ENCODE results near the gene FSIP2. TPM values are rescaled to one million over a fixed set of nuclear protein-coding genes. Genes with fewer than 3 reads are reported as not detected.

FSIP2 gene
- total and polyA plus RNA-seq, 2 of the 13 experiments (the other 11 are each of a cell fraction or from before 2014, with no cell fraction given), result 0.01 to 0.07 TPM

DNA sequence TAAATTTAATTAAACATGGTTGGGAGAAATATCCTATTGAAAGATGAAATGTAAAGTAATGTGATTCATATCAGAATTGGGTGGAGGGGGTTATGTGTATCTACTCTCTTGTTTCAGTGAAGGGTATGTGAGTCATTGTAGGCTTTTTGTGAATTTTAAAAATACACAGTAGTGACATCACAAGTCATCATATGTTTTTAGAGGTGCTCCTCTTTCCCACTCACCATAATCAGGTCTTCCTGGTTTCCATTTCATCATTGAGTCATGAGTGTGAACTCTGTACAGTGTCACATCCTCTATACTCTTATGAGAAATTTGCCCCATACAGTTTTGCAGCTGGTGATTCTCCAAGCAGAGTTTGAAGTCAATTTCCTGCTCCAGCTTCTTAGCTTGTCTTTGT, 18.8 kb downstream of the FSIP2 start:
- ATAC-seq, result no peak
- TF ChIP-seq, protein P1, sequence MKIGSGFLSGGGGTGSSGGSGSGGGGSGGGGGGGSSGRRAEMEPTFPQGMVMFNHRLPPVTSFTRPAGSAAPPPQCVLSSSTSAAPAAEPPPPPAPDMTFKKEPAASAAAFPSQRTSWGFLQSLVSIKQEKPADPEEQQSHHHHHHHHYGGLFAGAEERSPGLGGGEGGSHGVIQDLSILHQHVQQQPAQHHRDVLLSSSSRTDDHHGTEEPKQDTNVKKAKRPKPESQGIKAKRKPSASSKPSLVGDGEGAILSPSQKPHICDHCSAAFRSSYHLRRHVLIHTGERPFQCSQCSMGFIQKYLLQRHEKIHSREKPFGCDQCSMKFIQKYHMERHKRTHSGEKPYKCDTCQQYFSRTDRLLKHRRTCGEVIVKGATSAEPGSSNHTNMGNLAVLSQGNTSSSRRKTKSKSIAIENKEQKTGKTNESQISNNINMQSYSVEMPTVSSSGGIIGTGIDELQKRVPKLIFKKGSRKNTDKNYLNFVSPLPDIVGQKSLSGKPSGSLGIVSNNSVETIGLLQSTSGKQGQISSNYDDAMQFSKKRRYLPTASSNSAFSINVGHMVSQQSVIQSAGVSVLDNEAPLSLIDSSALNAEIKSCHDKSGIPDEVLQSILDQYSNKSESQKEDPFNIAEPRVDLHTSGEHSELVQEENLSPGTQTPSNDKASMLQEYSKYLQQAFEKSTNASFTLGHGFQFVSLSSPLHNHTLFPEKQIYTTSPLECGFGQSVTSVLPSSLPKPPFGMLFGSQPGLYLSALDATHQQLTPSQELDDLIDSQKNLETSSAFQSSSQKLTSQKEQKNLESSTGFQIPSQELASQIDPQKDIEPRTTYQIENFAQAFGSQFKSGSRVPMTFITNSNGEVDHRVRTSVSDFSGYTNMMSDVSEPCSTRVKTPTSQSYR (CRISPR knock-in tag; IDR thresholded peaks at IDR 0.05; ENCODE audit: borderline replicate concordance), result no peak
- TF ChIP-seq CREB1 (IDR thresholded peaks at IDR 0.05) (peak; percentile 74), CREB1 (CRISPR knock-in tag; IDR thresholded peaks at IDR 0.05) (no peak), TBL1XR1 (IDR thresholded peaks at IDR 0.05; ENCODE audit: borderline replicate concordance, low read length, partially characterized antibody) (no peak)

DNA sequence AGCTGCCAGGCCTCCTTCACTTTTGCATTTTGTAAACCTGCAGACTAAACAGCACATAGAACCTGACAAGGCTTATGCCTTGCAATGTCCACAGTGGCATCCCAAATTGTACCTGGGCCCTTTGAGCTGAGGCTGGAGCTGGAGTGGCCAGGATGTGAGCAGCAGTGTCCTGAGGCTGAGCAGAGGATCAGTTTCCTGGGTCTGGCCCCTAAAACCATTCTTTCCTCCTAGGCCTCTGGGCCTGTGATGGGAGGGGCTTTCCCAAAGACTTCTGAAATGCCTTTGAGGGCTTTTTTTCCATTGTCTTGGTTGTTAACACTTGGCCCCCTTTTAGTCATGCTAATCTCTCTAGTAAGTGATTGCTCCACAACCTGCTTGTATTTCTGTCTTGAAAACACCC, 32.8 kb downstream of the FSIP2 start:
- Histone ChIP-seq H3K9me3 (ENCODE audit: low read length) (peaks cover 38% of the 10 kb centered on the region), H3K27me3 (ENCODE audit: control insufficient read depth in 1 of 2, insufficient read depth in 2 of 2, low read length in 2 of 2) (no peaks in the 10 kb centered on the region), H3K4me1 (ENCODE audit: insufficient read depth, low read length) (no peaks in the 10 kb centered on the region), H3K4me2 (ENCODE audit: low read depth, low read length) (no peak overlapping the region), H3K36me3 (replicated peaks in 1 of 2; ENCODE audit: control insufficient read depth in 1 of 2, insufficient read depth in 2 of 2, low read length in 2 of 2) (no peaks in the 10 kb centered on the region), H3K9ac (ENCODE audit: insufficient read depth, low read depth, low read length) (no peak overlapping the region), H3K4me3 (replicated peaks in 1 of 3; ENCODE audit: insufficient read depth in 1 of 3, low read depth in 2 of 3, low read length in 3 of 3) (no peak overlapping the region), H4K20me1 (ENCODE audit: insufficient read depth, low read length) (no peaks in the 10 kb centered on the region), H2AFZ (ENCODE audit: low read length) (no peak overlapping the region), H3K27ac (ENCODE audit: extremely low read length, insufficient read depth, low read length) (no peak overlapping the region), H3K79me2 (ENCODE audit: insufficient read depth, low read length) (no peaks in the 10 kb centered on the region)
- in situ Hi-C loops (cut with HindIII; ENCODE audit: extremely low pct_ligation_motif_present, low pct_unique_long_range_greater_than_20kb) (no loop called here), intact Hi-C loops (cut with micrococcal nuclease; ENCODE audit: unreplicated experiment) (no loop called here)
- peak; percentile 59 for TF ChIP-seq ZFP36 (IDR thresholded peaks at IDR 0.05; ENCODE audit: borderline replicate concordance, low read depth, low read length, partially characterized antibody)
- no peak for TF ChIP-seq EHMT2 (IDR thresholded peaks at IDR 0.05; ENCODE audit: borderline replicate concordance, low read depth, low read length)
- ChIA-PET CTCF (ENCODE audit: low intra/inter-chr PET ratio, low total read pairs) (no interaction called here), POLR2A (no interaction called here)
- DNase-seq (ENCODE audit: low spot score), result no peak
- ATAC-seq, result no peak
- no TSS peak for BruUV-seq (replicated peaks)
- FAIRE-seq, result no peak

More for the DNA sequence above, 18.8 kb downstream of the FSIP2 start:
- no peak overlapping the region for H2AFZ ChIP-seq (ENCODE audit: low read length)
- no peaks in the 10 kb centered on the region for H3K4me1 ChIP-seq (ENCODE audit: insufficient read depth, low read length)
- no peak for DNase-seq (ENCODE audit: low spot score)
- ChIA-PET POLR2A (no interaction called here), CTCF (ENCODE audit: low intra/inter-chr PET ratio, low total read pairs) (no interaction called here)
- FAIRE-seq, result no peak
- H4K20me1 ChIP-seq (ENCODE audit: insufficient read depth, low read length), result no peaks in the 10 kb centered on the region
- no TSS peak for BruUV-seq (replicated peaks)
- H3K9me3 ChIP-seq (ENCODE audit: low read length), result no peaks in the 10 kb centered on the region
- no peak overlapping the region for H3K4me3 ChIP-seq (replicated peaks in 1 of 3; ENCODE audit: insufficient read depth in 1 of 3, low read depth in 2 of 3, low read length in 3 of 3)
- intact Hi-C loops (cut with micrococcal nuclease; ENCODE audit: unreplicated experiment) (no loop called here), in situ Hi-C loops (cut with HindIII; ENCODE audit: extremely low pct_ligation_motif_present, low pct_unique_long_range_greater_than_20kb) (no loop called here)
- H3K36me3 ChIP-seq (replicated peaks in 1 of 2; ENCODE audit: control insufficient read depth in 1 of 2, insufficient read depth in 2 of 2, low read length in 2 of 2), result no peaks in the 10 kb centered on the region
- H3K27me3 ChIP-seq (ENCODE audit: control insufficient read depth in 1 of 2, insufficient read depth in 2 of 2, low read length in 2 of 2), result no peaks in the 10 kb centered on the region; a peak in 1 of 5 replicates
- H3K79me2 ChIP-seq (ENCODE audit: insufficient read depth, low read length), result no peaks in the 10 kb centered on the region
- no peak overlapping the region for H3K9ac ChIP-seq (ENCODE audit: insufficient read depth, low read depth, low read length)
- H3K27ac ChIP-seq (ENCODE audit: extremely low read length, insufficient read depth, low read length), result no peak overlapping the region
- H3K4me2 ChIP-seq (ENCODE audit: low read depth, low read length), result no peak overlapping the region
